Lower leg skin (tissue), 4 donors: ENCODE measurements around the gene CERS4. TPM values are rescaled to one million over a fixed set of nuclear protein-coding genes. Genes with fewer than 3 reads are reported as not detected.
"Not testable (repeated sequence)": the region's sequence is repeated elsewhere in the genome, so short reads cannot be mapped to it uniquely, and the experiment has no call there.

Experiments used
- DNase-seq, 2 donors: peaks; one replicate each; pipeline ENCODE4 v3.0.0-alpha.2; 2019; ENCODE audit warnings: low spot score in 2 of 2
- H3K4me3 ChIP-seq: fragments of 200-600 bp; sonication (generic); 2 replicates; pipeline ENCODE4 v1.5.1; 2017; ENCODE audit warnings: mild to moderate bottlenecking, low read depth; ENCODE audit not compliant: poor library complexity, severe bottlenecking
- POLR2A ChIP-seq, 2 donors: fragments of 450-650 bp; IDR thresholded peaks; one replicate each; pipeline ENCODE4 v1.6.1; 2016 to 2017; ENCODE audit warnings: antibody characterized with exemption in 2 of 2, mild to moderate bottlenecking in 1 of 2, moderate library complexity in 1 of 2
- WGBS, 2 donors: methylation state at CpG; one replicate each; pipeline ENCODE4 v1.1.5; 2018; 5-methylcytosine and 5-hydroxymethylcytosine counted together
- intact Hi-C: fragments of 100-400 bp; cut with DNase I; formaldehyde crosslinking; loops from one replicate; pipeline ENCODE4 v1.15.0; 2023; ENCODE audit warnings: low total_unique reads
- total RNA-seq, 4 donors: library from RNA; depleted of rRNA; stranded (reverse); fragments of >200 nt; gene quantifications; one replicate each; pipeline ENCODE4 v1.1.0, GENCODE V29; 2016
- TF ChIP-seq, protein P1 (sequence below), 3 donors: fragments of 450-650 bp; IDR thresholded peaks; one replicate each; pipeline ENCODE4 v1.5.1; 2016; ENCODE audit warnings: antibody characterized with exemption in 3 of 3, mild to moderate bottlenecking in 3 of 3, moderate library complexity in 2 of 3

CERS4 gene
- total RNA-seq, 4 donors from 2014 or later: 104 to 106 (median 105) TPM

DNA sequence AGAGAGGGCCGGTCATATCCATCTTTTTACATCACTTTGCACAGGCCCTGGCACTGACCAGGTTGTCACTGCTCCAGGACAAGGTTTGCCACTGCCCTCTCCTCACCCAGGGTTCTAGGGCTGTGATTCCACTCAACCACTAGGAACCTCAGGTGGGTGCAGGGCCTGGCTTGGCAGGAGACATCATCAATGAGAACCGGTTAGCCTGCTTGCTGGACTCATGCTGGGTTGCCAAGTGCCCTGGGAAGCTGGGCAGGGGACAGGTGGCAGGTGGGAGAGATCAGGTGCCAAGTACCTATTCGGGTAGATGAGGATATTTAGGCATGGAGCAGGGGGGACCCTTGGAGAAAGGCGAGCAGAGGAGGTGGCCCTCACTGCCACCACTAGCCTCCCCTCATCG is 4.2 kb upstream of the CERS4 start:
- no peak for DNase-seq
- intact Hi-C loops: no loop called here
- no peak overlapping the region for H3K4me3 ChIP-seq
- WGBS, 2 donors: 82 to 85% methylated on average over 5 of the region's 5 CpGs
- TF ChIP-seq, protein P1, sequence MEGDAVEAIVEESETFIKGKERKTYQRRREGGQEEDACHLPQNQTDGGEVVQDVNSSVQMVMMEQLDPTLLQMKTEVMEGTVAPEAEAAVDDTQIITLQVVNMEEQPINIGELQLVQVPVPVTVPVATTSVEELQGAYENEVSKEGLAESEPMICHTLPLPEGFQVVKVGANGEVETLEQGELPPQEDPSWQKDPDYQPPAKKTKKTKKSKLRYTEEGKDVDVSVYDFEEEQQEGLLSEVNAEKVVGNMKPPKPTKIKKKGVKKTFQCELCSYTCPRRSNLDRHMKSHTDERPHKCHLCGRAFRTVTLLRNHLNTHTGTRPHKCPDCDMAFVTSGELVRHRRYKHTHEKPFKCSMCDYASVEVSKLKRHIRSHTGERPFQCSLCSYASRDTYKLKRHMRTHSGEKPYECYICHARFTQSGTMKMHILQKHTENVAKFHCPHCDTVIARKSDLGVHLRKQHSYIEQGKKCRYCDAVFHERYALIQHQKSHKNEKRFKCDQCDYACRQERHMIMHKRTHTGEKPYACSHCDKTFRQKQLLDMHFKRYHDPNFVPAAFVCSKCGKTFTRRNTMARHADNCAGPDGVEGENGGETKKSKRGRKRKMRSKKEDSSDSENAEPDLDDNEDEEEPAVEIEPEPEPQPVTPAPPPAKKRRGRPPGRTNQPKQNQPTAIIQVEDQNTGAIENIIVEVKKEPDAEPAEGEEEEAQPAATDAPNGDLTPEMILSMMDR (IDR thresholded peaks at IDR 0.05): no peak
- no peak for TF ChIP-seq POLR2A (IDR thresholded peaks at IDR 0.05)

DNA sequence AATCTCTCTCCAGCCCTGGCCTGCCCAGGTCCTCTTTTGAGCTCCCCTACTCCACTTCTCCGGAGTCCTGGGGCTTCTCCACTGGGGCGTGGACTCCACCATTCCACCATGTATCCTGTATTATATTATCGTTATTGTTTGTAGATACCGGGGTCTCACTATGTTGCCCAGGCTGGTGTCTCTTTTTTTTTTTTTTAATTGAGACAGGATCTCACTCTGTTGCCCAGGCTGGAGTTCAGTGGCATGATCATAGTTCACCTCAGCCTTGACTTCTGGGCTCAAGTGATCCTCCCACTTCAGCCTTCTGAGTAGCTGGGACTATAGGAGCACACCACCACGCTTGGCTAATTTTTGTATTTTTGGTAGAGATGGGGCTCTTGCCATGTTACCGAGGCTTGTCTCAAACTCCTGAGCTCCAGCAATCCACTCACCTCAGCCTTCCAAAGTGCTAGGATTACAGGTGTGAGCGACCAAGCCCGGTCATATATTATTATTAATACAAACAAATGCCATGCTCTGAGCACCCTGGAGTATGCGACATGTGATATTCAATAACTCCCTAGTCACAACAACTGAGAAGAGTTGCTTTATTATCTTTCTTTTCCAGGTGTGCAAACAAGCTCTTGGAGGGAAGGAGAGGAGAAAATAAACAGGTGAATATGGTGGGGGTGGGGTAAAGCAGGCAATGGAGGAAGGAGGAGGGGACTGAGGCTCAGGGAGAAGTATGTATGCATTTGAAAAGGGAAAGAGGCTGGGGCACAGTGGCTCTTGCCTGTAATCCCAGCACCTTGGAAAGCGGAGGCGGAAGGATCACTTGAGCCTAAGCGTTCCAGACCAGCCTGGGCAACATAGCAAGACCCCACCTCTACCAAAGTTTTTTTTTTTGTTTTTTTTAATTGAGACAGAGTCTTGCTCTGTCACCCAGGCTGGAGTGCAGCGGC is 2.8 kb upstream of the CERS4 start:
- TF ChIP-seq, protein P1 (IDR thresholded peaks at IDR 0.05): no peak
- TF ChIP-seq POLR2A (IDR thresholded peaks at IDR 0.05): no peak
- 93% methylated on average over 13 of the region's 13 CpGs for WGBS, 2 donors
- intact Hi-C loops: no loop called here
- no peak overlapping the region for H3K4me3 ChIP-seq
- DNase-seq: no peak

DNA sequence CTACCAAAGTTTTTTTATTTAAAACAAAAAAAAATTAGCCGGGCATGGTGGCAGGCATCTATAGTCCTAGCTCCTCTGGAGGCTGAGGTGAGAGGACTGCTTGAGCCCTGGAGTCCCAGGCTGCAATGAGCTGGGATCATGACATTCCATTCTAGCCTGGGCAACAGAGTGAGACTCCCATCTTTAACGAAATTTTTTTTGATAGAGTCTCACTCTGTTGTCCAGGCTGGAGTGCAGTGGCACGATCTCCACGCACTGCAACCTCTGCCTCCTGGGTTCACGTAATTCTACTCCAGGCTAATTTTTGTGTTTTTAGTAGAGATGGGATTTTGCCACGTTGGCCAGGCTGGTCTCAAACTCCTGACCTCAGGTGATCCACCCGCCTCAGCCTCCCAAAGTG is 1.8 kb upstream of the CERS4 start:
- intact Hi-C loops, H3K4me3 ChIP-seq, DNase-seq: not testable (repeated sequence)
- WGBS, 2 donors: 81 to 84% methylated on average over 7 of the region's 7 CpGs

DNA sequence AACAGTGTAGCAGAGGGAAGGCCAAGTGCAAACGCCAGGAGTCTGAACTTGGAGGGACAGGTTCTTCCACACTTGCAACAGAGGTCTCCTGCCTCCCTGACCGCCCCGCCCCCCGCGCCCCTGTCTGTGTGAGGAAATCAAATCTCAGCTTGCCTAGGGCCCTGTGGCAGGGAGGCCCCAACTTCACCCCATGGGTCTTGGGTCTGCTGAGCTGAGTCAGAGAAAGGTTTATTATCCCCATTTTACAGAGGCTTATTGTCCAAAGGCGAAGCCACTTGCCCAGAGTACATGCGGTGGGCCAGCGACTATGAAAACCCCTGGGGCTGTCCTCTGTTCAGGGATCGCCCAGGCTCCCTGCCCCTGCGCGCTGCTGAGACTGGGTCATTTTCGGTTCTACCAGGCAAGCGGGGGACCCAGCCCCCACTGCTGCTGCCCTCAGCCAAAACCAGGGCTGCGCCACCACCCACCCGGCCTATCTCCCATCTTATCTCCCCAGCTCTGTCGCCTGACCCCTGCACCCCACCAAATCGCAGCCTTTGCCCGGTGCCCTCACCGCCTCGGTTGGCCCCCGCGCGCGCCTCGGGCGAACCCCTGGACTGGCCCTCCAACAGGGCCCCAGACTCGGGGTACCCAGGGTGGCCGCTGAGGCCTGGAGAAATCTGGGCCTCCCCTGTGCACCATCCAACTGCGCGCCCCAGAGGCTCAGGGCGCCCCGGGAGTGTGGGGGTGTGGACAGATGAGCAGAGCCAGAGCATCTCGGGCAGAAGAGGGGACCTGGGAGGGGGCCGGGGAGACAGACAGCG is 850 bp upstream of the CERS4 start:
- WGBS, 2 donors: 12 to 19% methylated on average over 33 to 35 of the region's 35 CpGs
- TF ChIP-seq, protein P1 (IDR thresholded peaks at IDR 0.05): no peak
- TF ChIP-seq POLR2A (IDR thresholded peaks at IDR 0.05): no peak
- intact Hi-C loops: no loop called here
- no peak for DNase-seq
- H3K4me3 ChIP-seq: peak overlapping the region; percentile 14

DNA sequence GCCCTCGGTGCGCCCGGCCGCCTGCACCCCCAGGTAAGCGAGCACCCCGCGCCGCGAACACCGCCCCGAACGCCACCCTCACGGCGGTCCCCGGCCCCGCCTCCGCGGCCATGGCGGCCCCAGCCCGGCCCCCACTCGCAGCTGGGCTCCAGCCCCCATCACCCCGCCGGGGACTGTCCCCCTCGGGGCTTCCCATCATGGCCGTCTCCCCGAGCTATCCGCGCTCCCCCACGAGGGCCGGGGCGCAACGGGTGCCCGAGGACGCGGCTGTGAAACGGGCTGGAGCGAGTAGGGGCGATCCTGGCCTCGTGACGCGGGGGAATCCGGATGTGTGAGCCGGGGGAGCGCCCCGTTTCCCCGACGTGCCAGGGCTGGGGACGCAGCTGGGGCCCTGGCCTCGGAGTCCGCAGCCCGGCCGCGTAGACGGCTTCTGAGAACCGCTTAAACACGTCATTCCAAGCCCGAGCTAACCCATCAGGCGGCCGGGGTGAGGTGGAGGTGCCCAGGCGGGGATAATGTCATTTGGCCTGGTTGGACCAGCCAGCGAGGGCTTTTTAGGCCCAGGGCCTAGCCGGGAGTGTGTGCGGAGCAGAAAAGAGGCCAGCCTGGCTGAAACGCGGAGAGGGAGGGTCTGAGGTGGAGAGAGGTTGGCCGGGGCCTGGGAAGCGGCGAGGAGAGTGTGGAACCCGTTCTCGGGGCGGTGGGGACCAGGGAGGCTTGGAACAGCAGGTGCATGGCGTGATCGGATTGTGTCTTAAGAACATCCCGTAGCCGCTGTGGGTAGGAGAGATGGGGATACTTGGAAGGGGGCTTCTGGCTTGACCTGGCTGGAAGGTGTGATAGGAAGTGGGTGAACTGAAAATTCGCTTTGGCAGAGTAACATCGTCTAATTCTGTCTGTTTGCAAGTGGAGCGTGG is 550 bp downstream of the CERS4 start:
- 5 to 14% methylated on average over 48 to 60 of the region's 78 CpGs for WGBS, 2 donors
- DNase-seq: peak in 1 of 2 donors; percentile 90
- intact Hi-C loops: no loop called here
- peak overlapping the region; percentile 71 for H3K4me3 ChIP-seq
- no peak for TF ChIP-seq POLR2A (IDR thresholded peaks at IDR 0.05)
- TF ChIP-seq, protein P1 (IDR thresholded peaks at IDR 0.05): no peak
